Measurements from ENCODE around the gene RGS10.

Gene RGS10

GRCh38 chr10:119505588-119506315 lies 36.8 kb downstream of the RGS10 start:
- TF ChIP-seq CTCF (IDR thresholded peaks at IDR 0.05): no peak

DNA sequence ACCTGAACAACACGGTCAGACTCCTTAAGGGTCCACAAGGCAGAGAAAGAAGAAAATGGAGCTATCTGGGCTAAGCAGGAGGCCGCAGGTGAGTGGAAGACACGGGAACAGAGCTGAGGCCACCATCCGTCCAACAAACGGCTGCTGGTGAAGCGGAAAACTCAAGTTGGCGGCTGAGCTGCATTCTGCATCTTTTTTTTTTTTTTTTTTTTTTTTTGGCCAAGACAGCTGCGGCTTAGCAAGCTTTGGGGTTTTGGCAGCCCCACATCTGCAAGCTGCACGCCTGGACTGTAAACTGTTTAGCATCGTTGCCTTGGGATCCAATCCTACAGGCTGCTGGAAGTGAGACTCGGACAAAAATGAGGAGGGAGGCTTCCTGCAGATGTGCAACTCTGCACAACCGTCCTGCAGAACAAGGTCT lies 37.4 kb downstream of the RGS10 start:
- no peak for TF ChIP-seq CTCF (IDR thresholded peaks at IDR 0.05)

- TF ChIP-seq CTCF (IDR thresholded peaks at IDR 0.05): no peak
Observed at GRCh38 chr10:119504651-119505050, 37.9 kb downstream of the RGS10 start.

DNA sequence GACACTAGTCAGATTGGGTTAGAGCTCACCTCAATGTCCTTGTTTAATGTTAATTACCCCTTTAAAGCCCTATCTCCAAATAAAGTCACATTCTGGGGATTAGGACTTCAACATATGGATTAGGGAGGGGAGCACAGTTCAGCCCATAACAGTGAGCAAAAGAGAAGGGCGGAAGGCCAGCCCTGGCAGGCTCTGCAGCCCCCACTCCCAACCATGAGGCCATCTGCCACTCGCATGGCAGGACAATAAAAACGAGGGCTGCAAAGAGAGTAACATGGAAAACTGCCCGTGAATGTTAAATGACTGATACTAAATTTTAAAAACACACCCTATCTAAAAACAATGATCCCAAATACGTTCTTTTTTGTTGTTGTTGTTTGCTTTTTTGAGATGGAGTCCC lies 38.7 kb downstream of the RGS10 start:
- no peak for TF ChIP-seq CTCF (IDR thresholded peaks at IDR 0.05)

- TF ChIP-seq CTCF (IDR thresholded peaks at IDR 0.05): no peak
Observed at GRCh38 chr10:119502618-119503155, 39.8 kb downstream of the RGS10 start.

DNA sequence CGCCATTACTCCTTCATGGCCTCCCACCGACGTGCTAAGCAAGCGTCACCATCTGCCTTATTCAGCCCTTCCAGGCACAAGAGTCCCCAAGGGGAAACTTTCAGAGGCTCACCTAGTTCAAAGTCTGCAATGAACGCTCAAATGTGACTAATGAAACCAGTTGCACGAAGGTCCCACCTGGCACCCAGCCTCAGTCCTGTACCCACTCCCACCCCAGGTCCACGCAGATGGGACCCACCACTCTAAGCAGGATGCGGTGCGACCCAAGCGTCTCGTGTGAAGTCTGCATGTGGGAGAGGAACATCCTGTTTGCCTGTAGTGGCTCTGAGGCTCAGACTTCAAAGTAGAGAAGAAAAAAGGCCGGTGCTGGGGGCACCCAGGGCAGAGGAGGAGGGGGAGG lies 40.3 kb downstream of the RGS10 start:
- no peak for TF ChIP-seq CTCF (IDR thresholded peaks at IDR 0.05)

DNA sequence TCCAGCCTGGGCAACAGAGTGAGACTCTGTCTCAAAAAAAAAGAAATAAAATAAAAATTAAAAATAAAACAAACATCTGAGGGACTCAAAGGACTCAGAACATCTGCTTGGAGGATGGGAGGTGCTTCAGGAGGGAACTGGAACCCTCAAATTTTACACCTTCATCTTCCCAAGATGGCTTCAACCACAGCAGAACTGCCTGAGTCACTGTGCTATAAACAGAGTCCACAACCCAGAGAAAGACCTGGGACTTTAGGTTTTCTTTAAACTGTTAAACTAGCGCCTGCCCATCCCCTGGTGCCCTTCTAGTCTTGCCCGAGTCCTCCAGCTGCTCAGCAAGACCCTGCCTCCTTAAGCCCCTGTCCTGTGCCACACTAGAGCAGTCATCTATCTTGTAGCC lies 40.8 kb downstream of the RGS10 start:
- TF ChIP-seq CTCF (IDR thresholded peaks at IDR 0.05): no peak
